Heart right ventricle (tissue), 16 donors: ENCODE results near the gene ARGLU1. TPM values are rescaled to one million over a fixed set of nuclear protein-coding genes. Genes with fewer than 3 reads are reported as not detected.

Experiments used
- ATAC-seq, 8 donors: fragments of 200-7000 bp; cut with Tn5 transposase; one replicate each; pipeline ENCODE4 v1.9.1; 2020; ENCODE audit warnings: mild to moderate bottlenecking in 8 of 8, moderate library complexity in 8 of 8, moderate number of reproducible peaks in 1 of 8
- DNase-seq, 2 donors: peaks; one replicate each; pipeline ENCODE4 v3.0.0-alpha.2; 2020
- H3K27ac ChIP-seq, 10 donors: fragments of 200-600 bp; sonication (generic) in 2 of 10; one replicate each; pipeline versions ENCODE4 v1.5.0 to v1.8.0; 2020 to 2022; ENCODE audit warnings: mild to moderate bottlenecking in 3 of 10
- H3K27me3 ChIP-seq, 7 donors: fragments of 200-600 bp; one replicate each; pipeline ENCODE4 v1.8.0; 2021 to 2022; ENCODE audit warnings: mild to moderate bottlenecking in 2 of 7
- H3K36me3 ChIP-seq, 9 donors: fragments of 200-600 bp; sonication (generic) in 1 of 9; one replicate each; pipeline versions ENCODE4 v1.5.0 to v1.8.0; 2020 to 2022; ENCODE audit warnings: mild to moderate bottlenecking in 2 of 9
- H3K4me1 ChIP-seq, 9 donors: fragments of 200-600 bp; sonication (generic) in 1 of 9; one replicate each; pipeline versions ENCODE4 v1.5.0 to v1.8.0; 2020 to 2022; ENCODE audit warnings: mild to moderate bottlenecking in 4 of 9
- H3K4me3 ChIP-seq, 10 donors: fragments of 200-600 bp; sonication (generic) in 2 of 10; one replicate each; pipeline versions ENCODE4 v1.5.0 to v1.8.0; 2020 to 2022; ENCODE audit warnings: mild to moderate bottlenecking in 7 of 10, moderate library complexity in 2 of 10
- H3K9me3 ChIP-seq, 11 donors: fragments of 200-600 bp in 10 of 11; sonication (generic) in 2 of 11; one replicate each; pipeline versions ENCODE4 v1.5.0 to v1.8.0; 2013 to 2022; ENCODE audit warnings: mild to moderate bottlenecking in 2 of 11, control low read depth in 1 of 11, moderate library complexity in 1 of 11
- CTCF ChIP-seq, 9 donors: fragments of 200-600 bp; sonication (generic) in 2 of 9; IDR thresholded peaks; one replicate each; pipeline versions ENCODE4 v1.5.0 to v1.8.0; 2021 to 2022; ENCODE audit warnings: antibody characterized with exemption in 9 of 9, mild to moderate bottlenecking in 5 of 9, moderate library complexity in 1 of 9
- WGBS, 2 donors: extraction: QIAGEN DNeasy Blood & Tissue Kit; methylation state at CpG; one replicate each; pipeline ENCODE4 v1.1.7; 2013; ENCODE audit warnings: inconsistent platforms in 1 of 2; 5-methylcytosine and 5-hydroxymethylcytosine counted together
- intact Hi-C, 10 donors: fragments of 100-400 bp; cut with DNase I; formaldehyde crosslinking; loops; one replicate each; pipeline versions ENCODE4 v1.11.1 to v1.14.2; 2022
- polyA plus RNA-seq, 2 donors: library from polyadenylated mRNA; stranded (reverse); fragments of 200-250 nt; gene quantifications; one replicate each; pipeline ENCODE4 v1.2.3, GENCODE V29; 2013
- total RNA-seq, 10 donors: library from RNA; stranded (reverse); fragmentation: NEBNext Ultra II Directional in 3 of 10; extraction: Animal tissue kit (Norgen Biotek cat#: 25700) in 3 of 10; gene quantifications; one replicate each; pipeline versions ENCODE4 v1.2.1 to v1.2.4, GENCODE V29; 2021 to 2023
- donor health status: Arrhythmogenic right ventricular cardiomyopathy.
- donor health status: ischemic (EF 13 %, LVEDD 7.1; RV severe dilation, severe dysfunction).
- donor health status: healthy with polysubstance abuse.
- donor health status: DM: no; HTN: yes; CAD: no.
- donor health status: DM: no; HTN: no; CAD: no.
- donor health status: ischemic (EF 25% LVEDD 6.9; RV normal size, moderate dysfunction).
- donor health status: ischemic (EF 25% LVEDD 5.7; RV mildly dilated, moderate dysfunction).
- donor health status: healthy.
- donor health status: DM: yes; HTN: yes; CAD: no.
- donor health status: Ischemic cardiomyopathy.
- donor health status: ischemic (EF 35%, LVEDD 5.7; RV mildly dilated, moderate dysfunction).
- donor health status: nonischemic (EF 11% LVEDD 7.7; RV severe dilation, severe dysfunction).
- donor health status: DM: yes; HTN: yes; CAD: no.
- donor health status: PGD.
- donor health status: ischemic (EF 29% LVEDD 5.4; RV normal size, mild dysfunction).
- donor health status: nonischemic (EF 23%, LVEDD 6.1; RV moderate dilation, normal function).

Gene ARGLU1
- total and polyA plus RNA-seq, 12 donors: 19.1 to 148 (median 29.6) TPM

- Histone ChIP-seq H3K9me3 (peaks cover 0 to 25% (median 8%) of the 10 kb centered on the region in 11 donors), H3K27me3 (no peaks in the 10 kb centered on the region), H3K27ac (peak overlapping the region in 9 of 10 donors; percentile 2 to 63 (median 45)), H3K4me3 (no peak overlapping the region), H3K4me1 (peaks cover 0 to 23% (median 0%) of the 10 kb centered on the region in 9 donors), H3K36me3 (no peaks in the 10 kb centered on the region)
- DNase-seq (peak in 1 of 2 donors; percentile 26), ATAC-seq (peak in 6 of 8 donors; percentile 47 to 82 (median 74))
- intact Hi-C loops: no loop called here
- 48 to 62% methylated on average over 4 of the region's 4 CpGs for WGBS, 2 donors
- no peak for TF ChIP-seq CTCF (IDR thresholded peaks at IDR 0.05)
Measured at GRCh38 chr13:106588367-106588766, 20.4 kb upstream of the ARGLU1 start.

- H3K4me1 ChIP-seq: peaks cover 0 to 23% (median 0%) of the 10 kb centered on the region in 9 donors
- no peaks in the 10 kb centered on the region for H3K36me3 ChIP-seq
- no peak for TF ChIP-seq CTCF (IDR thresholded peaks at IDR 0.05)
- ATAC-seq (peak in 6 of 8 donors; percentile 18 to 75 (median 66)), DNase-seq (no peak)
- H3K4me3 ChIP-seq: no peak overlapping the region
- 70 to 72% methylated on average over 3 of the region's 3 CpGs for WGBS, 2 donors
- intact Hi-C loops: no loop called here
- H3K9me3 ChIP-seq: peaks cover 0 to 25% (median 8%) of the 10 kb centered on the region in 11 donors
- H3K27ac ChIP-seq: peak overlapping the region in 9 of 10 donors; percentile 2 to 63 (median 45)
- H3K27me3 ChIP-seq: no peaks in the 10 kb centered on the region
Measured at GRCh38 chr13:106587787-106588186, 19.9 kb upstream of the ARGLU1 start.

DNA sequence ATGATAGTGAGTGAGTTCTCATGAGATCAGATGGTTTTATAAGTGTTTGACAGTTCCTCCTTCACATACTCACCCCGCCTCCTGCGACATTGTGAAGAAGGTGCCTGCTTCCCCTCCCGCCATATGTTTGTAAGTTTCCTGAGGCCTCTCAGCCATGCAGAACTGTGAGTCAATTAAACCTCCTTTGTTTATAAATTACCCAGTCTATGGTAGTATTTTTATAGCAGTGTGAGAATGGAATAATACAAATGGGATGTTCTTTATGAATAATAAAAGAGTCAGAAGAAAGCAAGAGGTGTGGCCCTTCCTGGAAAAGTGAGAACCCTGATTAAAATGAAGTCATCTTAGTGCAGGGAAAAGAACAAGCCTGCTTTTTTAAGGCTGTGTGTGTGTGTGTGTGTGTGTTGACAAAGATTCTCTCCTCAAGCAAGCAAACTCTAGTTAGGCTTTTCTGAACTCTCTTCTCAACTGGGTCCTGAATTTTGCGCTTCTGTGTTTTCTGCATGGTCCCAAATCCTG, 18.8 kb upstream of the ARGLU1 start:
- H3K27me3 ChIP-seq: peaks cover 0 to 4% (median 0%) of the 10 kb centered on the region in 7 donors
- peaks cover 0 to 25% (median 8%) of the 10 kb centered on the region in 11 donors for H3K9me3 ChIP-seq
- WGBS, 2 donors: 86 to 90% methylated on average over 4 of the region's 4 CpGs
- ATAC-seq (peak in 2 of 8 donors; percentile 46 to 49), DNase-seq (no peak)
- no peak for TF ChIP-seq CTCF (IDR thresholded peaks at IDR 0.05)
- peaks cover 0 to 23% (median 0%) of the 10 kb centered on the region in 9 donors for H3K4me1 ChIP-seq
- H3K36me3 ChIP-seq: no peaks in the 10 kb centered on the region
- peak overlapping the region in 3 of 10 donors; percentile 43 to 52 (median 51) for H3K27ac ChIP-seq
- intact Hi-C loops: no loop called here
- no peak overlapping the region for H3K4me3 ChIP-seq

GRCh38 chr13:106581225-106581624, 13.3 kb upstream of the ARGLU1 start:
- ATAC-seq: no peak
- Histone ChIP-seq H3K9me3 (peaks cover 0 to 20% (median 7%) of the 10 kb centered on the region in 11 donors), H3K27ac (no peak overlapping the region), H3K4me3 (no peak overlapping the region), H3K36me3 (no peaks in the 10 kb centered on the region), H3K27me3 (peaks cover 0 to 4% (median 0%) of the 10 kb centered on the region in 7 donors), H3K4me1 (no peaks in the 10 kb centered on the region)
- no peak for TF ChIP-seq CTCF (IDR thresholded peaks at IDR 0.05)
- intact Hi-C loops: no loop called here
- DNase-seq: no peak
- WGBS, 2 donors: 50 to 60% methylated on average over 4 of the region's 4 CpGs
